HepG2 (cell line): Measurements from ENCODE around the gene PYHIN1. TPM values are rescaled to one million over a fixed set of nuclear protein-coding genes. Genes with fewer than 3 reads are reported as not detected.

Experiments
- ATAC-seq: fragments of 200-7000 bp; cut with Tn5 transposase; 3 replicates; pipeline ENCODE4 v1.9.1; 2020; ENCODE audit warnings: mild to moderate bottlenecking, moderate library complexity
- BruUV-seq: library from RNA; stranded (reverse); fragments of 400-500 nt; replicated peaks from 2 replicates; lab custom pipeline; 2021; lab: Mats Ljungman, UMichigan
- CTCF ChIA-PET: fragments of 300-600 bp; formaldehyde crosslinking; extraction: SDS; loops from one replicate; lab custom pipeline; 2021; ENCODE audit warnings: low total read pairs, inconsistent platforms, low intra/inter-chr PET ratio; lab: Yijun Ruan, JAX
- POLR2A ChIA-PET: fragments of 350-600 bp; sonication (Branson Sonifier 250); formaldehyde crosslinking; loops from one replicate; lab custom pipeline; 2020; ENCODE audit warnings: antibody characterized with exemption, inconsistent platforms; lab: Yijun Ruan, JAX
- DNase-seq: peaks from one replicate; pipeline ENCODE4 v3.0.0-alpha.2; 2015; ENCODE audit warnings: low spot score
- FAIRE-seq: peaks from 3 replicates; lab custom pipeline; 2011; peaks lifted over from hg19 to GRCh38; lab: Jason Lieb, UNC
- H2AFZ ChIP-seq: one replicate; pipeline ENCODE4 v1.6.1; 2011; ENCODE audit warnings: low read length, inconsistent platforms
- H3K27ac ChIP-seq: fragments of 300-600 bp; 3 replicates; pipeline ENCODE4 v1.8.0; 2011; ENCODE audit warnings: mixed run types, mild to moderate bottlenecking, mixed read lengths, low read length, inconsistent platforms; ENCODE audit not compliant: insufficient read depth; ENCODE audit errors: extremely low read length
- H3K27me3 ChIP-seq, 2 experiments: fragments of 200-600 bp in 1 of 2; 2 replicates in 1 of 2; 3 replicates in 1 of 2; pipeline versions ENCODE4 v1.6.0 to v1.8.0; 2011; ENCODE audit warnings: low read length in 2 of 2, mild to moderate bottlenecking in 2 of 2, moderate library complexity in 2 of 2, inconsistent platforms in 1 of 2; ENCODE audit not compliant: insufficient read depth in 2 of 2, control insufficient read depth in 1 of 2
- H3K36me3 ChIP-seq, 2 experiments: fragments of 200-600 bp in 1 of 2; replicated peaks in 1 of 2; 2 replicates in 1 of 2; 3 replicates in 1 of 2; pipeline versions ENCODE4 v1.5.1 to v1.8.0; 2011; ENCODE audit warnings: low read length in 2 of 2, inconsistent platforms in 1 of 2; ENCODE audit not compliant: insufficient read depth in 2 of 2, control insufficient read depth in 1 of 2
- H3K4me1 ChIP-seq: 2 replicates; pipeline ENCODE4 v1.5.1; 2012; ENCODE audit warnings: low read length, inconsistent platforms; ENCODE audit not compliant: insufficient read depth
- H3K4me2 ChIP-seq: 2 replicates; pipeline ENCODE4 v1.6.0; 2011; ENCODE audit warnings: low read depth, low read length, inconsistent platforms
- H3K4me3 ChIP-seq, 3 experiments: fragments of 200-600 bp in 1 of 3; sonication (generic), shearing (Covaris generic) in 1 of 3; replicated peaks in 1 of 3; 2 replicates each; pipeline ENCODE4 v1.5.1; 2011 to 2016; ENCODE audit warnings: low read length in 3 of 3, inconsistent platforms in 2 of 3, low read depth in 2 of 3, mild to moderate bottlenecking in 2 of 3, control low read depth in 1 of 3, mixed read lengths in 1 of 3; ENCODE audit not compliant: insufficient read depth in 1 of 3
- H3K79me2 ChIP-seq: one replicate; pipeline ENCODE4 v1.6.1; 2011; ENCODE audit warnings: low read length, inconsistent platforms; ENCODE audit not compliant: insufficient read depth
- H3K9ac ChIP-seq: 2 replicates; pipeline ENCODE4 v1.6.0; 2011; ENCODE audit warnings: mild to moderate bottlenecking, low read depth, low read length, inconsistent platforms; ENCODE audit not compliant: insufficient read depth
- H3K9me3 ChIP-seq: 2 replicates; pipeline ENCODE4 v1.5.1; 2012; ENCODE audit warnings: mild to moderate bottlenecking, low read length
- H4K20me1 ChIP-seq: 2 replicates; pipeline ENCODE4 v1.6.0; 2011; ENCODE audit warnings: inconsistent platforms, mild to moderate bottlenecking, low read length, moderate library complexity; ENCODE audit not compliant: insufficient read depth
- AGO1 ChIP-seq: fragments of 200-400 bp; formaldehyde crosslinking; IDR thresholded peaks from 2 replicates; pipeline ENCODE4 v1.6.1; 2017; ENCODE audit warnings: mild to moderate bottlenecking, low read depth, low read length, moderate library complexity; ENCODE audit not compliant: poor library complexity, severe bottlenecking
- ATF5 ChIP-seq: sonication (generic); formaldehyde crosslinking; IDR thresholded peaks from 2 replicates; pipeline ENCODE4 v1.4.0; 2020; ENCODE audit warnings: mild to moderate bottlenecking, low read depth, missing genetic modification reagents
- ATF7-NPFF ChIP-seq: sonication (generic); formaldehyde crosslinking; IDR thresholded peaks from 2 replicates; pipeline ENCODE4 v1.8.1; 2023; ENCODE audit warnings: mild to moderate bottlenecking, low read depth, missing genetic modification reagents, moderate library complexity
- FOXA3 ChIP-seq: IDR thresholded peaks from 2 replicates; pipeline ENCODE4 v1.6.1; 2016; ENCODE audit warnings: missing genetic modification reagents, missing compliant biosample characterization
- KLF11 ChIP-seq: IDR thresholded peaks from 2 replicates; pipeline ENCODE4 v1.6.1; 2016; ENCODE audit warnings: missing compliant biosample characterization
- LRRFIP1 ChIP-seq: sonication (generic); formaldehyde crosslinking; conservative IDR thresholded peaks from 2 replicates; pipeline ENCODE4 v1.4.0; 2020; ENCODE audit warnings: missing genetic modification reagents
- MED8 ChIP-seq: sonication (generic); formaldehyde crosslinking; IDR thresholded peaks from 2 replicates; pipeline ENCODE4 v1.8.1; 2023; ENCODE audit warnings: mild to moderate bottlenecking, missing genetic modification reagents; ENCODE audit not compliant: insufficient replicate concordance
- TBP ChIP-seq: sonication (generic); formaldehyde crosslinking; IDR thresholded peaks from 2 replicates; pipeline ENCODE4 v1.5.0; 2020; ENCODE audit warnings: missing genetic modification reagents
- TIGD3 ChIP-seq: sonication (generic); formaldehyde crosslinking; IDR thresholded peaks from 2 replicates; pipeline ENCODE4 v1.5.1; 2020; ENCODE audit warnings: mild to moderate bottlenecking, missing genetic modification reagents, borderline replicate concordance
- ZNF205 ChIP-seq: IDR thresholded peaks from 2 replicates; pipeline ENCODE4 v1.6.1; 2018; ENCODE audit warnings: missing biosample characterization, missing genetic modification reagents
- ZNF512B ChIP-seq: sonication (generic); formaldehyde crosslinking; IDR thresholded peaks from 2 replicates; pipeline ENCODE4 v1.5.1; 2020; ENCODE audit warnings: missing genetic modification reagents, mild to moderate bottlenecking, borderline replicate concordance
- WGBS: methylation state at CpG from one replicate; pipeline ENCODE4 v1.1.6; 2017; ENCODE audit warnings: low lambda C conversion rate; 5-methylcytosine and 5-hydroxymethylcytosine counted together
- in situ Hi-C: cut with HindIII; loops from 2 replicates; pipeline ENCODE4 v1.10.0; 2017; ENCODE audit warnings: low pct_unique_long_range_greater_than_20kb; ENCODE audit not compliant: extremely low pct_ligation_motif_present
- intact Hi-C: fragments of 100-400 bp; cut with micrococcal nuclease; formaldehyde crosslinking; loops from one replicate; pipeline ENCODE4 v1.10.0; 2022; ENCODE audit not compliant: unreplicated experiment
- polyA plus RNA-seq, 8 experiments: library from polyadenylated mRNA; depleted of rRNA in 3 of 8; stranded (reverse) in 7 of 8; unstranded in 1 of 8; fragments of >200 nt; fragmentation: Illumina TruSeq in 4 of 8; extraction: Trizol in 4 of 8; gene quantifications; 2 replicates each; pipeline versions ENCODE4 v1.2.1 to v1.2.3, GENCODE V29; 2011 to 2016; ENCODE audit warnings: low read depth in 4 of 8, missing spikeins in 1 of 8, mixed read lengths in 1 of 8; ENCODE audit not compliant: insufficient read depth in 1 of 8
- total RNA-seq, 5 experiments: library from RNA; depleted of rRNA; stranded (reverse); fragments of >200 nt; fragmentation: Illumina TruSeq; extraction: Trizol; gene quantifications; 2 replicates each; pipeline ENCODE4 v1.2.3, GENCODE V29; 2016; ENCODE audit warnings: low read depth in 1 of 5

The PYHIN1 gene
- total and polyA plus RNA-seq, 2 of the 13 experiments (the other 11 are each of a cell fraction or from before 2014, with no cell fraction given) = not detected

- no peaks in the 10 kb centered on the region for H3K36me3 ChIP-seq
- H3K9me3 ChIP-seq = peaks cover 56% of the 10 kb centered on the region
- BruUV-seq = no TSS peak
Observed at GRCh38 chr1:158916085-158916484, 15.3 kb upstream of the PYHIN1 start.

GRCh38 chr1:158924677-158925076 is 6.7 kb upstream of the PYHIN1 start:
- POLR2A ChIA-PET = no interaction called here
- intact Hi-C loops = no loop called here
- ATAC-seq (no peak), DNase-seq (no peak), FAIRE-seq (no peak)
- H3K9me3 ChIP-seq = peaks cover 83% of the 10 kb centered on the region
- CTCF ChIA-PET = no interaction called here
- WGBS = 2% methylated on average over 2 of the region's 2 CpGs
- BruUV-seq = no TSS peak
- H3K9ac ChIP-seq = no peak overlapping the region
- H3K79me2 ChIP-seq = no peaks in the 10 kb centered on the region
- H3K4me3 ChIP-seq = no peak overlapping the region
- no peak overlapping the region for H2AFZ ChIP-seq
- no peaks in the 10 kb centered on the region for H3K4me1 ChIP-seq
- H3K27ac ChIP-seq = no peak overlapping the region
- H4K20me1 ChIP-seq = no peaks in the 10 kb centered on the region
- no peak overlapping the region for H3K4me2 ChIP-seq
- H3K27me3 ChIP-seq = no peaks in the 10 kb centered on the region
- H3K36me3 ChIP-seq = no peaks in the 10 kb centered on the region
- in situ Hi-C loops = no loop called here
- no peak for TF ChIP-seq TIGD3 (CRISPR knock-in tag)
- TF ChIP-seq FOXA3 (CRISPR knock-in tag) = no peak
- TF ChIP-seq LRRFIP1 (CRISPR knock-in tag) = no peak
- TF ChIP-seq KLF11 = no peak
- TF ChIP-seq AGO1 = no peak
- no peak for TF ChIP-seq ATF7-NPFF (CRISPR knock-in tag)
- no peak for TF ChIP-seq TBP (CRISPR knock-in tag)
- no peak for TF ChIP-seq ZNF205
- no peak for TF ChIP-seq ZNF512B

More at GRCh38 chr1:158916085-158916484, 15.3 kb upstream of the PYHIN1 start:
- no peak overlapping the region for H3K27ac ChIP-seq
- H3K4me2 ChIP-seq = no peak overlapping the region
- H3K4me3 ChIP-seq = no peak overlapping the region
- ChIA-PET POLR2A (no interaction called here), CTCF (no interaction called here)
- 0% methylated on average over 1 of the region's 1 CpG for whole genome bisulfite sequencing
- no peak overlapping the region for H3K9ac ChIP-seq
- H3K4me1 ChIP-seq = no peaks in the 10 kb centered on the region
- TF ChIP-seq MED8 (CRISPR knock-in tag) (no peak), ATF5 (CRISPR knock-in tag) (no peak)
- in situ Hi-C loops (no loop called here), intact Hi-C loops (no loop called here)
- no peaks in the 10 kb centered on the region for H4K20me1 ChIP-seq
- no peaks in the 10 kb centered on the region for H3K27me3 ChIP-seq
- no peak overlapping the region for H2AFZ ChIP-seq
- ATAC-seq (no peak), DNase-seq (no peak), FAIRE-seq (no peak)
- no peaks in the 10 kb centered on the region for H3K79me2 ChIP-seq
